Measurements from ENCODE around the gene WDR83. TPM values are rescaled to one million over a fixed set of nuclear protein-coding genes. Genes with fewer than 3 reads are reported as not detected.

The WDR83 gene
- total RNA-seq, 4 donors from 2014 or later: 7.1 to 10.2 (median 8.5) TPM

GRCh38 chr19:12667731-12668302, 1.2 kb downstream of the WDR83 start:
- no peak for ATAC-seq (ENCODE audit: low FRiP score)
- no peak for DNase-seq (ENCODE audit: low spot score)
- TF ChIP-seq CTCF (IDR thresholded peaks at IDR 0.05): no peak

GRCh38 chr19:12668346-12668745, 1.7 kb downstream of the WDR83 start:
- TF ChIP-seq CTCF (IDR thresholded peaks at IDR 0.05): no peak
- DNase-seq (ENCODE audit: low spot score) (no peak), ATAC-seq (ENCODE audit: low FRiP score) (no peak)

- peak; percentile 66 for ATAC-seq (ENCODE audit: low FRiP score)
- TF ChIP-seq CTCF (IDR thresholded peaks at IDR 0.05): no peak
These were observed 2.3 kb downstream of the WDR83 start for GRCh38 chr19:12668932-12669269.

GRCh38 chr19:12669270-12670158, 2.9 kb downstream of the WDR83 start:
- DNase-seq (ENCODE audit: low spot score) (peak; percentile 34), ATAC-seq (ENCODE audit: low FRiP score) (peak; percentile 48)
- no peak for TF ChIP-seq CTCF (IDR thresholded peaks at IDR 0.05)

More at GRCh38 chr19:12668932-12669269, 2.3 kb downstream of the WDR83 start:
- DNase-seq (ENCODE audit: low spot score): peak; percentile 80

- TF ChIP-seq CTCF (IDR thresholded peaks at IDR 0.05): no peak
- ATAC-seq (ENCODE audit: low FRiP score) (no peak), DNase-seq (ENCODE audit: low spot score) (no peak)
These were observed 3.7 kb downstream of the WDR83 start for GRCh38 chr19:12670159-12670928.

- ATAC-seq (ENCODE audit: low FRiP score): no peak
- no peak for DNase-seq (ENCODE audit: low spot score)
- TF ChIP-seq CTCF (IDR thresholded peaks at IDR 0.05): no peak
These were observed 6.1 kb downstream of the WDR83 start for GRCh38 chr19:12672744-12673143.

Measured in omental fat pad (tissue), 4 donors.